GF-D8 (cell line): ENCODE data around the gene TPRN.

Experiments
- DNase-seq: peaks from one replicate; lab custom pipeline; 2025; lab: John Stamatoyannopoulos, UW

TPRN gene

DNA sequence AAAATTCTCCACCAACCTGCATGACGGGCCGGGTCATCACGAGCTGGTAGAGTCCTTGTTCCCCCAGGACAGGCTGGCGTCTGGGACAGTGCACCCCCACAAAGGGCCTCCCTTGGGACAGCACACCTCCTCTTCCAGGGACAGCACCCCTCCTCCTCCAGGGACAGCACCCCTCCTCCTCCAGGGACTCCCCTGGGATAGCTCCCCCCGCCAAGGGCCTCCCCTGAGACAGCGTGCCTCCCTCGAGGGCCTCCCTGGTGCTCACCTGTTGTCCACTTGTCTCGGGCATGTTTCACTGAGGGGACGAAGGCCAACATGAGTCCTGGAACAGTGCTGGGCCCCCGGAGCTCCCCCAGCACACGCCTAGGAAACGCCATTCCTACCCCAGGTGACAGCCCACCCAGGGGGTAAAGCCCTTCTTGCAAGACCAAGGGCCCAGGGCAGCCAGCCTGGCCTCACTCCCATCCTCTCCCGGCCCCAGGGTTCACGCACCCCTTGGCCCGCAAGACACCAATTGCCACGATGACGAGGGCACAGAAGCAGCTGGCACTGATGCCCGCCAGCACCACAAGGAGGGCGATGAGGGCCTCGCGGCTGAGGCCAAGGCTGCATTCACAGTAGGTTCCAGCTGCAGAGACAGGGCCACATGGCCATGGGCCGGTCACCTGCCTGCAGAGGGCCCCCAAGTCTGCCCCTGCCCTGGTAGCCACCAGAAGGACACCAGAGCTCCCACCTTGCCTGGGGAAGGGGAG, 29.2 kb downstream of the TPRN start:
- no peak for DNase-seq

DNA sequence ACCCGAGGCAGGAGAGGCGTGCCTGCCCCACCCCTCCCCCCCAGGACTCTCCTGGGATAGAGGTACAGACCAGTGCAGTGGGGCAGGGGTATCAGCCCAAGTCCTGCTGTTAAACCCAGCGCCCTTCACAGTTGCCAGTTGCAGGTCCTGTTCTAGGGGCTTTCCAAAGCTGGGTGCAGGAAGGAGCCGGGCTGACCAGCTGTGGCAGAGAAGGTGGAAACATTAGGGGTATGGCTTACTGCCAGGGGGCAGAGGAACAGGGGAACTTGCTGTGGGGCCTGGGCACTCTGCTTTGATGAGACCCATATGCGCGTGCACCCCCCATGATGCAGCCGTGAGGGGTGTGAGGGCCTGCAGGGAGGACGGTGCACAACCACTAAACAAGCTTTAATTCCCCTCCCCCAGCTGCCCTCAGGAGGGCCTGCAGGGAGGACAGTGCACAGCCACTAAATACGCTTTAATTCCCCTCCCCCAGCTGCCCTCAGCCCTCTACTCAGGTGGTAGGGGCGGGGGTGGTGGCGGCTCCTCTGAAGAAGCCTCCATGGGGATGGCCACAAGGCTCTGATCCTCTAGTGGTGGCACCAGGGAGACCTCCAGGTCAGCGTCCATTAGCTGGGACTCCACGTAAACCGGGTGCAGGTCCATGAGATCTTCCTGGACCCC, 29.9 kb downstream of the TPRN start:
- no peak for DNase-seq

DNA sequence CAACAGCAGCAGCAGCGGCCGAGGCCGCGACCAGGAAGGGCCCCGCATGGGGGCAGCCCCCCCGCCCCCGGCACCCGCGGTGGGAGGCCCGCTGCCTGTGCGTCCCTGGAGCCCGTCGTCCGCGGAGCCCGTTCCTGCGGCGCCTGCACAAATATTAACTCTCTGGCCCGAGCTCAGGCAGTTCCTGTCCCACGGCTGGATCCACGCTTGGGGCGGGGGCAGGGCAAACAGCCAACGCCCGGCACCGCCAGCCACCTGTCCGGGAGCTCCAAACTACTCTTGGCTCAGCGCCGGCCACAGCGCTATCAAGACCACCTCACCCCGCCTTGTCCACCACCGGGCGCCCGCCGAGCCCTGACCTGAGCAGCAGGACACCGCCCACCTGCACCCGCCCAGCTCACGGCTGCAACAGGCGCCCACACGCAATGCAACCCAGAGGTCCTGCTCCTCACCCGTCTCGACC, 30.6 kb downstream of the TPRN start, which contains the start of gene LRRC26:
TSS of gene LRRC26 (minus strand) at position 156 of the 463 bp plus-strand sequence. CDS start at position 48, 108 bp downstream.
- no peak for DNase-seq

DNA sequence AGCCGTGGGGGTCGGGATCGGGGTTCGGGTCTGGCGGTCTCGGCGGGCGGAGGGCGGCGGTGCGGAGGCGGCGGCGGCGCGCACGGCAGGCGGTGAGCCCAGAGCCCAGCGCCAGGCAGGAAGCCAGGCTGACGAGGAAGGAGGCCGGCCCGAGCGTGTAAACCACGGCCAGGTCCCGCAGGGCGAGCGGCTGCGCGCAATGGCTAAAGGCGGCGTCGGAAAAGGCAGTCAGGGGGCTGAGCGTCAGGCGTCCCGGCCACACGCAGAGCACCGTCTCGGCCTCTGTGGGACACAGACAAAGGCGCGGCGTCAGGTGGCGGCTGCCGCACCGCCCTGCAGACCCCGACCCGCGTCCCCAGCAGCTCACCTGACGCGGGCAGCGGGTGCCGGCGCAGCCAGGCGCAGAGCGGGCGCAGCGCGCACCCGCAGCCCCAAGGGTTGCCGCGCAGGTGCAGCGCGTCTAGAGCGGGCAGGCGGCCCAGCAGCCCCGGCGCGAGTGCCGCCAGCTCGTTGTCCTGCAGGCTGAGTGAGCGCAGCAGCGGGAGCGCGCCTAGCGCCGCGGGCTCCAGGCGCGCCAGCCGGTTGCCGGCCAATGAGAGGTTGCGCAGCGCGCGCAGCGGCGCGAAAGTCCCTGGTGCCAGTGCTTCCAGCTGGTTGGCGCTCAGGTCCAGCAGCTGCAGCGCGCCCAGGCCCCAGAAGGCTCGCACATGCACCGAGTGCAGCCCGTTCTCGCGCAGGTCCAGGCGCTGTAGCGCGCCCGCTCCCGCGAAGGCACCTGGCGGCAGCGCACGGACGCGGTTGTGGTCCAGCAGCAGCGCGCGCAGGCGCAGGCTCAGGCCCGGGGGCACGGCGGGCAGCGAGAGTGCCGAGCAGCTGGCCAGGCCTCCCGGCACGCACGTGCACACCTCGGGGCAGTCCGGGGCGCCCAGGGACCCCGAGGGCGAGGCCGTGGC, 31.4 kb downstream of the TPRN start:
- DNase-seq, result peak; percentile 57

DNA sequence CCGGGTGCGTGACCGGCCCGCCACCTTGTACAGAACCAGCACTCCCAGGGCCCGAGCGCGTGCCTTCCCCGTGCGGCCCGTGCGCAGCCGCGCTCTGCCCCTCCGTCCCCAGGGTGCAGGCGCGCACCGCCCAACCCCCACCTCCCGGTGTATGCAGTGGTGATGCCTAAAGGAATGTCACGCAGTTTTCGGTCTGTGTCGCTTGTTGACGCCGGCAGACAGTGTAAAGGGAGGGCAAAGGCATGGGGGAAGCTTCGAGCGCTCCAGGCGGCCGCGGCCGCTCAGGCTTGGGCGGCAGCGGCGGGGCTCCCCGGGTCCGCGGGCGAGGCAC, 32.0 kb downstream of the TPRN start:
- DNase-seq, result no peak

DNA sequence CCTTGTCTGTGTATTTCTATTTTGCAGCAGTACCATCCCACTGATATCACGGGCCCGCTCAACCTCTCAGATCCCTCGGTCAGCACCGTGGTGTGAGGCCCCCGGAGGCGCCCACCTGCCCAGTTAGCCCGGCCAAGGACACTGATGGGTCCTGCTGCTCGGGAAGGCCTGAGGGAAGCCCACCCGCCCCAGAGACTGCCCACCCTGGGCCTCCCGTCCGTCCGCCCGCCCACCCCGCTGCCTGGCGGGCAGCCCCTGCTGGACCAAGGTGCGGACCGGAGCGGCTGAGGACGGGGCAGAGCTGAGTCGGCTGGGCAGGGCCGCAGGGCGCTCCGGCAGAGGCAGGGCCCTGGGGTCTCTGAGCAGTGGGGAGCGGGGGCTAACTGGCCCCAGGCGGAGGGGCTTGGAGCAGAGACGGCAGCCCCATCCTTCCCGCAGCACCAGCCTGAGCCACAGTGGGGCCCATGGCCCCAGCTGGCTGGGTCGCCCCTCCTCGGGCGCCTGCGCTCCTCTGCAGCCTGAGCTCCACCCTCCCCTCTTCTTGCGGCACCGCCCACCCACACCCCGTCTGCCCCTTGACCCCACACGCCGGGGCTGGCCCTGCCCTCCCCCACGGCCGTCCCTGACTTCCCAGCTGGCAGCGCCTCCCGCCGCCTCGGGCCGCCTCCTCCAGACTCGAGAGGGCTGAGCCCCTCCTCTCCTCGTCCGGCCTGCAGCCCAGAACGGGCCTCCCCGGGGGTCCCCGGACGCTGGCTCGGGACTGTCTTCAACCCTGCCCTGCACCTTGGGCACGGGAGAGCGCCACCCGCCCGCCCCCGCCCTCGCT, 32.6 kb downstream of the TPRN start:
- peak; percentile 65 for DNase-seq

DNA sequence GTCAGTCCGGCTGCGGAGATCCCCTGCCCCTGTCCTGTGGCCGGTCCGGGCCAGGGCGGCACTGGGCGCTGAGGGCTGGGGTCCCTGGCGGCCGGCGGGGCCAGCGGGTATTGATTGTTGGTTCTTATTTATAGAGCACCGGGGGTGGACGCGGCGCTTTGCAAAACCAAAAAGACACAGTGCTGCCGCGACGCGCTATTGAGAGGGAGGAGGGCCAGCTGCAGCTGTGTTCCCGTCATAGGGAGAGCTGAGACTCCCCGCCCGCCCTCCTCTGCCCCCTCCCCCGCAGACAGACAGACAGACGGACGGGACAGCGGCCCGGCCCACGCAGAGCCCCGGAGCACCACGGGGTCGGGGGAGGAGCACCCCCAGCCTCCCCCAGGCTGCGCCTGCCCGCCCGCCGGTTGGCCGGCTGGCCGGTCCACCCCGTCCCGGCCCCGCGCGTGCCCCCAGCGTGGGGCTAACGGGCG, 33.2 kb downstream of the TPRN start:
- DNase-seq, result no peak

DNA sequence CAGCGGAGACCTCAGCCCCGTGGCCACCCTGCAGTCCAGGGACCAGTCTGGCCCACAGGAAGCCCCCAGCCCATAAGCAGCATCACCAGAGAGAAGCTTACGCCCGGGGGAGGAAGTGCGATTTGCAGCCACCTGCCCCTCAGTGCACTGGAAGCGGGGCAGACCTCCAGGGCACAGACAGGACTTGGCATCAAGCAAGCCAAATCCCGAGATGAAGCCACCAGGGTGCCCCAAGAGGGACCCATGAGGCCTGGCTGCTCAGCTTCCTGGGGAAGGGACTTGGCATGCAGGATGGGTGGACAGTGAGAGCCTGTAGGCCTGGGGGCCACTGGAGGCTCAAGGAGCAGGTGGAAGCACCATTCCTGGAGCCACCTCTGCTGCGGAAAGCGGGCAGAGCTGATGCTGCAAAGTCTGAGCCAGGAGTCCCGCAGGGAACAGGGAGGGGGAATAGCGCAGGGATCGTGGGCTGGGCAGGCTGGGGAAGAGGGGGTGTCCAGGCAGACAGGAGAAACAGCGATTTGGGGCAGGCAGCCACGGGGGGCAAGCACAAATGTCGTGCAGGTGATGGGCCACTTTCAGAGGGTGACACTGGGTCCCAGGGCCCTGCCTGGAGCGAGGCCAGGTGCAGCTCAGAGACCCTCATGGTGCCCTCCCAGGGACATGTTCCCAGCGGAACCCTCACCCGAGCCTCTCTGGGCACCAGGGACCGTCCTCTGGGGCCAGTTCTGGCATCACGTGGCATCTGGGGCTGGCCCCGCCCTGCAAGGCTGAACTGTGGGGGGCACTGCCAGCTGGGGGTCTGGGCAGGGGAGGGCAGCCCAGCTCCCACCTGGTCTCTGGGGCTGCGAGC, 33.9 kb downstream of the TPRN start:
- no peak for DNase-seq

DNA sequence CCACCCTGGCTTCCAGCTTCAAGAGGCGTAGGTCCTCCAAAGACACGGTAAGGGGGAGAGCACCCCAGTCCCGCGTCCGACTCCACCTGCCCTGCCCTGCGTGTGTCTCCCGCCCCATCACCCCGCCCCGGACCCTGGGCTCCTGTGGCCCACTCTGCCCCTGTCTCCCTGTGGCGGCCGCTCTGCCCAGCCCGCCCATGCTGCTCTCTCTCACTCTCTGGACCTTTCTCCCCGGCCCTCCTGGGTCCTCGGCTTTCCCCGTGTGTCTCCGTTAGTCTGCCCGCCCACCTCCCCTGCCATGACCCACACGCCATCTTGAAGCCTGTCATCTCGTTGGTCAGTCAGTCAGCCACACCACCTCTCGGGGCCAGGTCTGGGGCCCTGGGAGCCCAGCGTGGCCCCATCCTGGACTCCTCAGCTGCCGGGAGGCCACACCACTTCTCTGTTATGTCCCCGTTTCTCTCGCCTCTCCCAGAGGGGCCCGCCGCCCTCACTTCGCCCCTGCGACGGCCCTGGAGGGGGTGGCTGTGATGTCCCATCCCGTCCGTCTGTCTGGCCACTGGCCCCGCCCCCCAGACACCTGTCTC, 35.2 kb downstream of the TPRN start:
- DNase-seq, result no peak

DNA sequence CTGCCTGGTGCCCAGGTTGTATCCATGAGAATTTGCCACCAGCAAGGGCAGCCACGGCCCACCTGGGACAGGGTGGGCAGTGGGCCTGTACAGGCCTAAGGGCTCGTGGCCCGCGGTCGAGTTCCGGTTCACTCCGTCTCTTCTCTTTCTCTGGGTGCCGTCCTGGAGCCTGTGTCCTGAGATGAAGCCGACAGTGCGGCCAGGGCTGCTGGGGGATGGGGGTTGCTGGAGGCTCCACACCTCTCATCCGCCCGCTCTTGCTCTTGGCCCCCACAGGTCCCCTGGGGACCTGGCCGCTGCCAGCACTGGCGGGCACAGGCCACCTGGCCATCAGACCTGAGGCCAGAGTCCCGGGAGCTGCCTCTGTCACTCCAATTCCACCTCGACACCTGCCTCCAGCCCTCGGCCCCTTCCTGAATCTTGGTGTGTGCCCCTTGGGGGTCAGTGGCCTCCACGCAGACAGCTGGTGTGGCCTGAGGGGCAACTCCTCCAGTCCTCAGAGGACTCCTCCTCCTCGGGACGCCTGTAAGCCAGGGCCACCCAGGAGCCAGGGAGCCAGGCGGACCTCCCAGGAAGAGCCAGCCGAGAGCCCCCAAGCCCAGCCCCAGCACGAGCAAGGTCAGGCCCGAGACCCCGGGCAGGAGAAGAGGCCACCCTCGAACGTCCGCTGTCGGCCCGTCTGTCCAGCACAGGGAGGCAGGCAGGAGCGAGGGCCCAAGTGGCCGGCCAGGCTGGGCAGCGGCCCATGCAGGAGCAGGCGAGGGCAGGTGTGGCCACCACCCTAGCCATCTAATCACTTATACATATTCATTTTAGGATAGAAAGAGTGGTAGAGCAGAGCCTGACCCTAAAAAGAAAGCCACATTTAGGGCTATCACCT, 35.9 kb downstream of the TPRN start:
- no peak for DNase-seq

DNA sequence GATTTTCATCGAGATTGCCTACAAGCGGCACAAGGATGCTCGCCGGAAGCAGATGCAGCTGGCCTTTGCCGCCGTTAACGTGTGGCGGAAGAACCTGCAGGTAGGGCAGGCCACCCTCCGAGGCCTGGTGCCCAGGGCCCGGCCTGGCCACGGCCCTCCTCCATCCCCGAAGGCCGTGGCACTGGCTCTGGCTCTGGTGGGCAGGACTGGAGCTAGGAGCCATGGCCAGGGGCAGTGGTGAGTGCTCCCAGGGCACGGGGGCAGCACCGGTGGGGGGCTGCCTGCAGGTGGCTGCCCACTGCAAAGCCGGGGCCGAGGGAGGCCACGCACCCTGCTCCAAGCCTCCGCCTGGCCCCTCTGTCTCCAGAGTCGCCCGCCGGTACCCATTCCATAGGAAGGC, 36.7 kb downstream of the TPRN start:
- no peak for DNase-seq

DNA sequence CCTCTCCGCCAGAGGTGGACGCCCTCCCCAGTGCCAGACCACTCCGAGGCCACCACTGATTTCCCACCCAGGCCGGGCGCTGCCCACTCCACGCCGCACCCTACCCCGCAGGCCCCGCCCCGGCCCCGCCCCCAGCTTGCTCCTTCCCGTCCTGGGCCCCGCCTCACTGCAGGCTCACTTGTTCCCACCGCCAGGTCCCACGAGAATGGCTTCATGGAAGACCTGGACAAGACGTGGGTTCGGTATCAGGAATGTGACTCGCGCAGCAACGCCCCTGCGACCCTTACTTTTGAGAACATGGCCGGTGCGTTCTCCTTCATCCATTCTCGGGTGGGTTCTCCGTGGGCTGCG, 37.2 kb downstream of the TPRN start:
- no peak for DNase-seq

DNA sequence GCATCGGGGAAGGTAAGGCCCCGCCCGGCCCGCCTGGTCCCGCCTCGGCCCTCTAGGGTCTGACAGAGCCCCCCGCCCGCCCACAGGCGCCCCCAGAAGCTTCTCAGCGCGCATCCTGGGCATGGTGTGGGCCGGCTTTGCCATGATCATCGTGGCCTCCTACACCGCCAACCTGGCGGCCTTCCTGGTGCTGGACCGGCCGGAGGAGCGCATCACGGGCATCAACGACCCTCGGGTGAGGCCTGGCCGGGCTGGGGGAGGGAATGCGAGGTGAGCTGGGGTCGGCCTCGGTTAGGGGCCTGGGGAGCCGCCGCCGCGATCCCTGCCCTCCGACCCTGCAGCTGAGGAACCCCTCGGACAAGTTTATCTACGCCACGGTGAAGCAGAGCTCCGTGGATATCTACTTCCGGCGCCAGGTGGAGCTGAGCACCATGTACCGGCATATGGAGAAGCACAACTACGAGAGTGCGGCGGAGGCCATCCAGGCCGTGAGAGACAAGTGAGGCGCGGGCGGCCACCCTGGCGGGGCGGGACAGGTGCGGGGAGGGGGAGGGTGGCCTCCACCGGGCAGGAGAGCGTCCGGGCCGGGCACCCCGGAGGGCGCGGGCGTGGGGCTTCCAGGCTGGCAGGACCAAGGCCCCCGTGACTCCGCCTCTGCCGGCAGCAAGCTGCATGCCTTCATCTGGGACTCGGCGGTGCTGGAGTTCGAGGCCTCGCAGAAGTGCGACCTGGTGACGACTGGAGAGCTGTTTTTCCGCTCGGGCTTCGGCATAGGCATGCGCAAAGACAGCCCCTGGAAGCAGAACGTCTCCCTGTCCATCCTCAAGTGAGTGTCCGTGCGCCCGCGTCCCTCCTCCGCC, 37.8 kb downstream of the TPRN start:
- no peak for DNase-seq

DNA sequence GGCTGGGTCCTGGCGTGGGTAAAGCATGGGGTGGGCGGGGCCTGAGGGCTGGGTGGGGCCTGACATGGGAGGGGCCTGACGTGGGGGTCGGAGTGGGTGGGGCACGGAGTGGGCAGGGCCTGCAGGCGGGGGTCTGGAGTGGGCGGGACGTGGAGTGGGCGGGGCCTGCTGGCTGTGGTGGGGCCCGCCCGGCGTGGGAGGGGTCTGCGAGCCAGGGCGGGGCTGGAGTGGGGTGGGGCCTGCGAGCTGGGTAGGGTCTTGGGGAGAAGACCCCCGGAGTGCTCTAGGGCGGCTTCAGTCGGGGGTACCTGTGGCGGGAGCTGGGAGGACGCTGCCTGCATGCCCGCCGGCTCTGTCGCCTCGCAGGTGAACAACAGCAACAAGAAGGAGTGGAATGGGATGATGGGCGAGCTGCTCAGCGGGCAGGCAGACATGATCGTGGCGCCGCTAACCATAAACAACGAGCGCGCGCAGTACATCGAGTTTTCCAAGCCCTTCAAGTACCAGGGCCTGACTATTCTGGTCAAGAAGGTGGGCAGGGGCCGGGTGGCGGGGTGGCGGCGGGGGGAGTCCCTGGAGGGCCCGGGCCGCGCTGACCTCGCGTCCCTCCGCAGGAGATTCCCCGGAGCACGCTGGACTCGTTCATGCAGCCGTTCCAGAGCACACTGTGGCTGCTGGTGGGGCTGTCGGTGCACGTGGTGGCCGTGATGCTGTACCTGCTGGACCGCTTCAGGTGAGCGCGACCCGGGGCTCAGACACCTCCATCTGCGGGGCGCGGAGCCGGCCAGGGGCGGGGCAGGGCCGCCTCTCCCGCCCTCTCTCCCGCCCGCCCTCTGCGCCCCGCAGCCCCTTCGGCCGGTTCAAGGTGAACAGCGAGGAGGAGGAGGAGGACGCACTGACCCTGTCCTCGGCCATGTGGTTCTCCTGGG, 38.7 kb downstream of the TPRN start:
- no peak for DNase-seq

DNA sequence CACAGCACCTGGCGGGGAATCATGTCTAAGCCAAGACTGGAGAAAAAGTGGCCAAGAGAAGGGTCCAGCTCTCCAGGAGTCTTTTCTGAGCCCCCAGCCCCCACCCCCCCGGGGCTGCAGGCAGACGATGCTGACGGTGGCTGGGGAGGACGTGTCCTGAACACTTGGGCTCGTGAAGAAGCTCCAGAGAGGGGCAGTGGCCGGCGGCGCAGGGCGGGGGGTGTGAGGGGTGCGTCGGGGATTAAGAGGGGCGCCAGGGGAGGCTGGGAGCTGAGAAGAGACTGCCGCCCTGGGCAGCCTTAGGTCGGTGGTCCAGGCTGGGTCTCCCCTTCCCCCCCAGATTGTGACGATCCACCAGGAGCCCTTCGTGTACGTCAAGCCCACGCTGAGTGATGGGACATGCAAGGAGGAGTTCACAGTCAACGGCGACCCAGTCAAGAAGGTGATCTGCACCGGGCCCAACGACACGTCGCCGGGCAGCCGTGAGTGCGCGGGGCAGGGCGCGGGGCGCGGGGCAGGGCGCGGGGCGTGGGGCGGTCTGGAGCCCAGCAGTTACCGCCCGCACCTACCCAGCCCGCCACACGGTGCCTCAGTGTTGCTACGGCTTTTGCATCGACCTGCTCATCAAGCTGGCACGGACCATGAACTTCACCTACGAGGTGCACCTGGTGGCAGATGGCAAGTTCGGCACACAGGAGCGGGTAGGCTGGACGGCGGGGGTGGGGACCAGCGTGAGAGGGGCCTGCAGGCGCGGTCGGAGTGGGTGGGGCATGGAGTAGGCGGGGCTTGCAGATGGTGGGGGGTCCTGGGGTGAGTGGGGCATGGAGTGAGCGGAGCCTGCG, 39.6 kb downstream of the TPRN start:
- no peak for DNase-seq

DNA sequence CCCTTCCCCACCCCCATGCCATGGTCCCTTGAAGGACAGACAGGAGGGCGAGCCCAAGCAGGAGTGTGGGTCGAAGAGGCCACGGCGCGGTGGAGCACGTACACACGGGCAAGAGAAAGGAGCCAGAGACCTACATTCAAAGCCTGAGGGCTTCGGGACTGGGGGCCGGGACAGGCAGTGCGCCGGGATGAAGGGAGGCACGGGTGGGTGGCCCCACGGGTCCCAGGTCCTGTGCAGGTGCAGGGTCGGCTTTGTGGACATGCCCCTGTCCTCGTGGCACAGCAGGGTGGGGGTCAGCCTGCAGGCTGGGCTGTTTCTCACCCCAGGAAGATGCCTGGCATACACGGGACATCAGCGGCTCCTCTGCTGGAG, 40.5 kb downstream of the TPRN start:
- DNase-seq, result no peak
